Caco-2 (cell line): ENCODE measurements around the gene WASHC3. TPM values are rescaled to one million over a fixed set of nuclear protein-coding genes. Genes with fewer than 3 reads are reported as not detected.

Experiments used
- BruUV-seq: library from RNA; stranded (reverse); fragments of 400-500 nt; replicated peaks from 2 replicates; lab custom pipeline; 2021; lab: Mats Ljungman, UMichigan
- CTCF ChIA-PET: fragments of 300-600 bp; sonication (Branson Sonifier 250); formaldehyde crosslinking; loops from one replicate; lab custom pipeline; 2022; ENCODE audit warnings: antibody characterized with exemption; lab: Charles Lee
- POLR2A ChIA-PET: fragments of 300-600 bp; sonication (Branson Sonifier 250); formaldehyde crosslinking; loops from one replicate; lab custom pipeline; 2022; ENCODE audit warnings: antibody characterized with exemption; lab: Charles Lee
- DNase-seq, 2 experiments: peaks; one replicate each; pipeline versions ENCODE4 v3.0.0 to v3.0.0-alpha.2; 2020 to 2022
- H3K27me3 ChIP-seq: replicated peaks from 2 replicates; pipeline ENCODE4 v1.6.0; 2011; ENCODE audit warnings: low read length; ENCODE audit not compliant: control insufficient read depth, insufficient read depth
- H3K36me3 ChIP-seq: 2 replicates; pipeline ENCODE4 v1.5.1; 2011; ENCODE audit warnings: low read length; ENCODE audit not compliant: control insufficient read depth, insufficient read depth
- H3K4me1 ChIP-seq: fragments of 250-450 bp; sonication (Bioruptor Pico); 2 replicates; pipeline ENCODE4 v1.5.1; 2020; ENCODE audit warnings: mild to moderate bottlenecking
- H3K4me3 ChIP-seq: 2 replicates; pipeline ENCODE4 v1.5.1; 2011; ENCODE audit warnings: low read depth, mild to moderate bottlenecking, control low read depth, low read length
- H3K9me3 ChIP-seq: fragments of 250-450 bp; sonication (Bioruptor Pico); 2 replicates; pipeline ENCODE4 v1.5.1; 2020; ENCODE audit warnings: mild to moderate bottlenecking, moderate library complexity
- H3K27ac Mint-ChIP-seq: one replicate; pipeline ENCODE4 v1.8.0; 2022; ENCODE audit warnings: mixed read lengths; ENCODE audit not compliant: unreplicated experiment
- H3K27me3 Mint-ChIP-seq: one replicate; pipeline ENCODE4 v1.8.0; 2022; ENCODE audit warnings: mixed read lengths; ENCODE audit not compliant: insufficient read depth, unreplicated experiment
- H3K36me3 Mint-ChIP-seq: one replicate; pipeline ENCODE4 v1.8.0; 2022; ENCODE audit warnings: mild to moderate bottlenecking, mixed read lengths; ENCODE audit not compliant: insufficient read depth, unreplicated experiment
- H3K4me1 Mint-ChIP-seq: one replicate; pipeline ENCODE4 v1.8.0; 2022; ENCODE audit warnings: low read depth, mixed read lengths; ENCODE audit not compliant: unreplicated experiment
- H3K4me3 Mint-ChIP-seq: one replicate; pipeline ENCODE4 v1.8.0; 2022; ENCODE audit warnings: mild to moderate bottlenecking, moderate library complexity, mixed read lengths; ENCODE audit not compliant: unreplicated experiment
- H3K9me3 Mint-ChIP-seq: one replicate; pipeline ENCODE4 v1.8.0; 2022; ENCODE audit warnings: mixed read lengths; ENCODE audit not compliant: unreplicated experiment
- CTCF ChIP-seq, 2 experiments: fragments of 200-600 bp in 1 of 2; IDR thresholded peaks; 1 replicate in 1 of 2; 2 replicates in 1 of 2; pipeline versions ENCODE4 v1.5.1 to v1.8.0; 2011 to 2022; ENCODE audit warnings: antibody characterized with exemption in 1 of 2, control low read depth in 1 of 2, inconsistent platforms in 1 of 2, low read depth in 1 of 2, low read length in 1 of 2, mild to moderate bottlenecking in 1 of 2, moderate library complexity in 1 of 2; ENCODE audit not compliant: insufficient read depth in 1 of 2, severe bottlenecking in 1 of 2, unreplicated experiment in 1 of 2
- intact Hi-C: fragments of 100-400 bp; cut with micrococcal nuclease; formaldehyde crosslinking; loops from one replicate; pipeline ENCODE4 v1.10.0; 2022; ENCODE audit not compliant: unreplicated experiment
- total RNA-seq: library from RNA; stranded (reverse); gene quantifications from 2 replicates; pipeline ENCODE4 v1.2.3, GENCODE V29; 2022

WASHC3 gene
- total RNA-seq, 1 experiment from 2014 or later = 40.4 TPM

DNA sequence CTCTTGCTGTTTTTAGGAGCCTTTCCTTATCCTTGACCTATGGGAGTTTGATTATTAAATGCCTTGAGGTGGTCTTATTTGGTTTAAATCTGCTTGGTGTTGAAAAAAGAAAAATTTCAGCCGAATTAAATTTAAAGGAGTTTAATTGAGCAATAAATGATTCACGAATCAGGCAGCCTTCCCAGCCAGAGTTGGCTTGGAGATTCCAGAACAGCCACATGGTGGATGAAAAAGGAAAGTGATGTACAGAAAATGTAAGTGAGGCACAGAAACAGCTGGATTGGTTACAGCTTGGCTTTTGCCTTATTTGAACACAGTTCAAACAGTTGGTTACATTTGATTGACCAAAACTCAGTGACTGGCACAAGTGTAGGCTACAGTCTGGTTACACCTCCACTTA lies 69.7 kb downstream of the WASHC3 start:
- no peak overlapping the region for H3K27ac Mint-ChIP-seq
- H3K27me3 Mint-ChIP-seq = no peaks in the 10 kb centered on the region
- H3K4me1 Mint-ChIP-seq = peaks cover 10% of the 10 kb centered on the region
- CTCF ChIA-PET = interaction anchor here (1.1 kb wide), 1 partner anchor 52 kb away, joined by 3 read pairs; no protein-coding TSS in a partner anchor
- Histone ChIP-seq H3K4me3 (no peak overlapping the region), H3K27me3 (no peaks in the 10 kb centered on the region), H3K4me1 (peaks cover 8% of the 10 kb centered on the region; the same call in 1 of the 2 replicates), H3K9me3 (no peaks in the 10 kb centered on the region; the same call in 1 of the 2 replicates), H3K36me3 (no peaks in the 10 kb centered on the region)
- H3K4me3 Mint-ChIP-seq = no peak overlapping the region
- no peaks in the 10 kb centered on the region for H3K36me3 Mint-ChIP-seq
- no TSS peak for BruUV-seq
- intact Hi-C loops = no loop called here
- H3K9me3 Mint-ChIP-seq = peaks cover 10% of the 10 kb centered on the region
- DNase-seq = no peak
- POLR2A ChIA-PET = no interaction called here
- TF ChIP-seq CTCF (IDR thresholded peaks at IDR 0.05; ENCODE audit: insufficient read depth in 1 of 2, low read depth in 1 of 2, low read length in 1 of 2, severe bottlenecking in 1 of 2, unreplicated experiment in 1 of 2) = no peak

- DNase-seq = no peak
- ChIA-PET POLR2A (interaction anchor here (0.8 kb wide), 1 partner anchor 1802 kb away, joined by 3 read pairs; no protein-coding TSS in a partner anchor), CTCF (no interaction called here)
- Histone ChIP-seq H3K36me3 (no peaks in the 10 kb centered on the region), H3K4me3 (no peak overlapping the region), H3K27me3 (no peaks in the 10 kb centered on the region), H3K9me3 (no peaks in the 10 kb centered on the region), H3K4me1 (peaks cover 6% of the 10 kb centered on the region; the same call in 1 of the 2 replicates)
- no peaks in the 10 kb centered on the region for H3K36me3 Mint-ChIP-seq
- no peaks in the 10 kb centered on the region for H3K9me3 Mint-ChIP-seq
- intact Hi-C loops = no loop called here
- H3K4me1 Mint-ChIP-seq = peaks cover 7% of the 10 kb centered on the region
- BruUV-seq = no TSS peak
- no peak for TF ChIP-seq CTCF (IDR thresholded peaks at IDR 0.05; ENCODE audit: insufficient read depth in 1 of 2, low read depth in 1 of 2, low read length in 1 of 2, severe bottlenecking in 1 of 2, unreplicated experiment in 1 of 2)
- H3K27me3 Mint-ChIP-seq = no peaks in the 10 kb centered on the region
- no peak overlapping the region for H3K4me3 Mint-ChIP-seq
- H3K27ac Mint-ChIP-seq = no peak overlapping the region
Measured at GRCh38 chr12:101982307-101982706, 79.5 kb downstream of the WASHC3 start.

GRCh38 chr12:101981868-101982267 lies 79.9 kb downstream of the WASHC3 start:
- H3K4me1 Mint-ChIP-seq = peaks cover 7% of the 10 kb centered on the region
- no TSS peak for BruUV-seq
- CTCF ChIA-PET = no interaction called here

More at GRCh38 chr12:101981868-101982267, 79.9 kb downstream of the WASHC3 start:
- Histone ChIP-seq H3K4me1 (peaks cover 6% of the 10 kb centered on the region; the same call in 1 of the 2 replicates), H3K27me3 (no peaks in the 10 kb centered on the region), H3K36me3 (no peaks in the 10 kb centered on the region), H3K4me3 (no peak overlapping the region), H3K9me3 (no peaks in the 10 kb centered on the region)
- intact Hi-C loops = no loop called here
- H3K9me3 Mint-ChIP-seq = no peaks in the 10 kb centered on the region
- POLR2A ChIA-PET = no interaction called here
- no peaks in the 10 kb centered on the region for H3K27me3 Mint-ChIP-seq
- no peak overlapping the region for H3K27ac Mint-ChIP-seq
- no peak overlapping the region for H3K4me3 Mint-ChIP-seq
- no peak for TF ChIP-seq CTCF (IDR thresholded peaks at IDR 0.05; ENCODE audit: insufficient read depth in 1 of 2, low read depth in 1 of 2, low read length in 1 of 2, severe bottlenecking in 1 of 2, unreplicated experiment in 1 of 2)
- H3K36me3 Mint-ChIP-seq = no peaks in the 10 kb centered on the region
- no peak for DNase-seq
